Measurements from ENCODE around the gene ZBTB7B.

The ZBTB7B gene

DNA sequence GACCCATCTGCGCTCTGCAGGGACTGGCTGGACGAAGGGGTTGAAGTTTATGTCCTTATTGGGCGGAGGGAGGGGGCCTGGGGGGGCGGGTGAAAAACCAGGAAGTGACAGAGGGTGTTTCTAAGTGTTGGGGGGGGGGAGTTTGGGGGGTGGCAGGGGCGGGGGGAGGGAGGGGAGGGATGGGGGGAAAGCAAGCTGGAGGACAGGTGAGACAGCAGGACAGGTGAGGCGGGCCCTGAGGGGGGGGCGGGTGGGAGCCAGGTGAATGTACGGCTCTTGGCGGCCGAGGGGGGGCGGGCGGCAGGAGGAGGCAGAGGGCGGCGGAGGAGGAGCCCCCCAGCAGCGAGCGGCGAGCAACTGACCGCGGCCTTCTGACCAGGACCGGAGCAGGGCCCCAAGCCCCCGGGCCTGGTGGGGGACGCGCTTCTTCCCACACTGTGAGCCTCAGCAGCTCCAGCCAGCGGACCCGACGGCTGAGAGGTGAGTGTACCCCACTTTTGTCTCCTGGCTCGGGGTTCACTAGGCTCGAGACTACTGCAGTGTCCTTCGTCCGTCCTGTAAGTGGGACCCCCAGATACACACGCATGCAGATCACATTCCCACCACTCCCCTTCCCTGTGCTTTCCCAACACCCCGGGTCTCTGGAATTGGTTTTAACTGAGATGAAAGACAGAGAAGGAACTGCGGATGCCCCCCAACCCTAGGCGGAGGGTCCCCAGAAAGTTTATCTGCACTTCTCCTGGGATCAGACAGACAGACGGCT lies at the start of gene ZBTB7B:
Gene ZBTB7B, plus strand, starts transcription at position 339 of the 763 bp plus-strand sequence. CDS start 11,859 bp downstream, outside the sequence.
- FAIRE-seq, result no peak

DNA sequence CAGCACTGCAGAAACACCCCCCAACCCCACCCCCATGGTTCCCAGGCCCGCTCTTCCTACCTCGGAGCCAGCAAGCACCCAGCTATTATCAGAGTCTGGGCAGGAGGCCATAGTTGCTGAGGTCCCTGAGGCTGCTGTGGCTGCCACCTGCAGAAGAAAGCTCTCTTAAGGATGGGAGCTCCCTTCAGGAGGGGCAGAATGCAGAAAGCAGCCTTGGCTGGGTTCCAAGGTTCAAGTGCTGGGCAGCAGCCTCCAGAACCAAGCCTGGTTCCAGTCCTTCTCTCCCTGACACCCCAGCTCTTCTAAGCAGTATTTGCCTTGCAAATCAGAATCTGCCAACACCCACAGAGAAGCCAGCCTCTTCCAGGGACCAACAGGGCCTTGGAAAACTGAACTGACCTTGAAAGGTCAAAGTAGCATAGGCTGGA lies 49.0 kb upstream of the ZBTB7B start:
- no peak for FAIRE-seq

DNA sequence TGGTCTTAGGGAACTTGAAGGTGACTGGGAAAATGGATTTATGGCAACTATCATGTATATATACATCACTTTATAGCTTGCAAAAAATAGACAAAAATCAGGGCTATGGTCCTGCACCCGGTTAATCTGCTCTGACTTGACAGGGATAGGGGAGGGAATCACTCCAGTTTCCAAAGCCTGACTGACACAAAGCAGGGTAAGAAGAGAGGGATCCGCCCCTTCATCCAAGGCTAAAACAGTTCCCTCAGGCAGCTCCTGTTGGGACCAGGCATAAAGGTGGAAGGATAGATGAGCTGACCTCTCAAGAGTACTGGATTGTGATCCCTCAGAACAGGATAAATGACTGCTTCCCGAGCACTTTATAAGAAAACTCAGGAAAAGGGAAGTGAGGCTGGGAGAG lies 48.1 kb upstream of the ZBTB7B start:
- no peak for FAIRE-seq

DNA sequence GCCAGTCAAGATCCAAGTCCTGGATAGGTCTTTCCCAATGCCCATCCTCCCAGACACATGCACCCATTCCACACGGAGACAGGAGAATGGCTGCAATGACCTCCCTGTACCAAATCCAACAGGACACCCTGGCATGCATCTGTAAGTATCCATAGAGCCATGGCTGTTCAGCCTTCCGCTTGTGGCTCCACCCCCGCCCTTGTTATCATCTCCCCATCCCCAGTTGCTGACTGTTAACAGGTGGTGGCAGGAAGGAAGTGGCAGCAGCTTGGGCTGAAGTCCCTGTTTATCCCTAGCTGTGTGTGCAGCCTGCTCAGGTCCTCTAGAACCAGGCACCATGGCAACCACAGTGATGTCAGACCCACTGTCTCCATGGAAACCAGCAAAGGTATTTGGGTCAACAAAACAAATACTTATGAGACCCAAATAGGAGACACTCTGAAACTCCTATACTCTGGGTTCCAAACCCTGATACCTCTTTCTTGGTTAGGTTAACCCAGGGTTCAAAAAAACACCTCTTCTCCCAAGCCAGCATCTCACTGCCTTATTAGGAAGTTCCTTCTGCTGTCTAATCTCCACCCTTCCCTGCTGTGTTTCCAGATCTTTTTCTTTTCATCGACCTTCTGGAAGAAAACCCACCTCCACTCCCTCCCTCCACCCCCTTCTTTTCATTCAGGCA lies 47.4 kb upstream of the ZBTB7B start:
- no peak for FAIRE-seq

DNA sequence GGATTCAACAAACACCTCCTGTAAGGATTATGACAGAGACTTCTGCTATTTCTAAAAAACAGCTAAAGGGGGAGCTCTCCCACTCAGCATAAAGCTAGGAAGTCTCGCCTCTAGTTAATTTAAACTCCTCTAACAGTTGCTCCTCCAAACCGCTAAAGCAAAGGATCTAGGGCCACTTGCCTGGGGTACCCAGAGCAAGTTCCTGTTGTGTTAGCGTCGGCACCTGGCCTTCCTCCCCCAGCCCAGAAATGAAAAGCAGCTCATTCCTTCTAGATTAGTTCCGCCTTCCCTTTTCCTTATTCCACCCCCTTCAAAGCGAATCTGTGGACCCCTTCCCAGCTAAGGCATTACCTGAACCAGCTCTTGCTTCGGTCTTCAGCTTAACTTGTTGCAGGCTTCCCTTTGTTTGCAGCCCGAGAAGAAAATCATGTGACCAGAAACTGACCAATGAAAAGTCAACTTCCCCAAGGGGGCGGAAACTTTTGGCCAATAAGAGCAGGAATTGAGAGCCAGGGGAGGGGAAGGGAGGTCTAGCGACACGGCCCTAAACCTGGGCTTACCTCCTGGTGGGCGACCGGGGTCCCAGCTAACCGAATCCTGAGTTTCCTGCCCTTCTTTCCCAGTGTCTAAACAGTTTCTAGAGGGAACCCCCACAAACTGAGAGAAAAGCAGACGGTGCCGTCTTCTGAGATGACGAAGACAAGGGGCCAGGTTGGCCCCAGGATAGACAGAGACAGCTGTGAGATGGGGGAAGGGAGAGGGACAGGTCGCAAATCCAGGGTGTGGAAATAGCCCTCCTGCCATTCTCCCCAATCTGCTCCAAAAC lies 46.7 kb upstream of the ZBTB7B start, which contains the start of gene PBXIP1:
Gene PBXIP1, minus strand, starts transcription at position 382 of the 826 bp plus-strand sequence. CDS start 2,378 bp downstream, outside the sequence.
- FAIRE-seq, result peak; percentile 28

DNA sequence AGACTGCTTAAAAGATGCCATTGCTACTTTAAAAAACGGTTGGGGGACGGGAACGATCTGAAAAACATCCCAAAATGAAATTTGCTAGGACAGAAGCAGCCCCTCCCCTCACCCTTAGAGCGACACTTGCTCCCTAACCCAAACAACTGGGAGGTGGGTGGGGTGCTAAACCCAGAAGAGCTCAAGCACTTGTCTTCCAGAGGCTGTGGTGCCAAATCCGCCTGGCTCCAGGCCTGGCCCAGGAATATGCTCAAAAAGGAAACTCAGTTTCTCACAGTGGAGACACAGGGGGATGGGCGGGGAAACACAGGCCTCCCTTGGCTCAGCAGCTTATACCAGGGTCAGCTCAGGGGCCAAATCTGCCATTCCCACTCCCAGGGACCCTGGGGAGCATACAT lies 46.1 kb upstream of the ZBTB7B start:
- FAIRE-seq, result no peak

DNA sequence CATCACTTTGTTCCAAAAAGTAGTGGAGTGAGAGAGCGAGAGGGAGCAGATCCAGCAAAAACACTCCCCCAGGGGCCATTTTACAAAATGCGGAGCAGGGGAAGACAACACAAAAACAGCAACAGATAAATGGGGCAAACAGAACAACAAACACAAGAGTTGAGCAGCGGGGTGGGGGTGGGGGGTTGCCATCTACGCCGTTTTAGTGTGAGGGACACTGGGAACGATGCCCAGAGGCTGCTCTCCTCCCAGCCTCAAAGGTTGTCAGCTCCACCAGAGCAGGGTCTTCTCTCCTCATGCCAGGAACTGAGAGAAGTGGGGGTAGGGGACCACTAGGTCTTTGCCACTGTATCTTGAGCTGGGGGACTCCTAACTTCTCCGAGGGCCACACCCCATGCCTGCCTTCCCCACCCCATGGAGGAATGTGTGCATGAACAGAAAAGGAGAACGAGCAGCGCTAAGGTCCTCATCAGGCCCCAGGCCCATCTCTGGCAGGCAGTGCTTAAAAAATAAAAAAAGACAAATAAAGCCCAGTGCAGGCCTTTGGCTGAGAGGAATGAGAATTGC lies 45.4 kb upstream of the ZBTB7B start:
- FAIRE-seq, result no peak

DNA sequence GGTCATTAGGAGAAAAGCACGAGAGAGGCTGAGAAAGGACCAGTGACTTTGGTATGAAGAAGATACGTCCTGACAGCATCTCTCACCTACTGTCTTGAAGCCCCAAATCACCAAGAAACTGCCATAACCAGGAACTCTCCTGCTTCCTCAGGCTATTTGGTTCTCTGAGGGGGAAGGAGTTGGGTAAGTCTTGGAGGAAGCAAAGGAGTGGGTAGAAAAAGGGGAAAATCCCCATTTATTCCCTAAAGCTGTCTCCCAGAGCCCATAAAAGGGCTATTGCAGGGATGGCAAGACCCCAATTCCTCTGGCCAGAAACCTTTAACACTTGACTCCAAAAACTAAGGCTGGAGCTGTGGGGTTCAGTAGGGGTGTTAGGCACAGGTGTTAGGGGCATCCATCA lies 44.6 kb upstream of the ZBTB7B start:
- no peak for FAIRE-seq

DNA sequence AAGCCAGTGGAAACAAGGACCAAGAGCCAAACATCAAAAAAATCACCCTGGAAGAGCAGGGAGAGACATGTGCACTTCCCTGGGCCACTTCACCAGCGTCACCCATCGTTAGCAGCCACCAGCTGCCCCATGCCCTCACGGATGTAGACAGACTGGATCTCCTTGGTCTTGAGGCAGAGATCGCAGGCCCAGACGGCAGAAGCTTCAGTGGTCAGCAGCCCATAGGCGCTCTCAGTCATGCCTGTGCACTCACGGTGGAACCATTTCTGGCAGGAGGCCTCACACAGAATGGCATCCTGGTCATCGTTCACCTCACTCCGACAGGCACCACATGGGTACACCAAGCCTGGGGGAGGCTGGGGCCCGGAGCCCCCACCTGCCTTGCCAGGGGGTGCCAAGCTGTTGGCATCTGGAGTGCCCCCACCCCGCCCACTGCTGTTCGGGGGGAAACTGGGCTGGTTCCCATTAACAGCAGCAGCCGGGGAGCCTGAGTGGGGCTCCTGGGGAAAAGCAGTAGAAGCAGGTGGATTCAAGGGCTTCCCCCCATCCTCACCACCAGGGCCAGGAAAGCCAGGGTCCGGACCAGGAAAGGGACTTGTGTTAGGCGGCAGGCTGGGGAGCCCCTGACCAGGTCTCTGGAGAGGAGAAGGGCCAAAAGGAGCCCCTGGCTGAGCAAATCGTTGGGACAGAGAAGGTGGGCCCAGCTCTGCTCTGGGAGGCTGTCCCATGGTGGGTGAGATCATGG lies 43.7 kb upstream of the ZBTB7B start:
- FAIRE-seq, result no peak

DNA sequence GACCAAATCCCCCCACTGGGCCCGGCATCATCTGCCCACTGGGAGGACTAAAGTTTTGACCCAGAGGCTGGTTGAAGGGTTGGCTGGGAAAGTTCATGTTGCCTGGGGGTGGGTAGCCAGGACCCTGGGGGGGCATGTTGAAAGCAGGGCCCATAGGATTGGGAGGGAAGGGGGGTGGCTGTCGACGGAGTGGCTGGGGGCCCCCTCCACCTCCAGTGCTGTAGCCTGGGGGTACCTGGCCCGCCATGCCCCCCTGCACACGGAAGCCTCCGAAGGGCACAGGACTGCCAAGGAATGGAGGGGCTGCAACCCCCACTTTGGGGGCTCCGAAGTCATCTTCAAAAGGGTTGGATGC lies 43.2 kb upstream of the ZBTB7B start:
- no peak for FAIRE-seq

DNA sequence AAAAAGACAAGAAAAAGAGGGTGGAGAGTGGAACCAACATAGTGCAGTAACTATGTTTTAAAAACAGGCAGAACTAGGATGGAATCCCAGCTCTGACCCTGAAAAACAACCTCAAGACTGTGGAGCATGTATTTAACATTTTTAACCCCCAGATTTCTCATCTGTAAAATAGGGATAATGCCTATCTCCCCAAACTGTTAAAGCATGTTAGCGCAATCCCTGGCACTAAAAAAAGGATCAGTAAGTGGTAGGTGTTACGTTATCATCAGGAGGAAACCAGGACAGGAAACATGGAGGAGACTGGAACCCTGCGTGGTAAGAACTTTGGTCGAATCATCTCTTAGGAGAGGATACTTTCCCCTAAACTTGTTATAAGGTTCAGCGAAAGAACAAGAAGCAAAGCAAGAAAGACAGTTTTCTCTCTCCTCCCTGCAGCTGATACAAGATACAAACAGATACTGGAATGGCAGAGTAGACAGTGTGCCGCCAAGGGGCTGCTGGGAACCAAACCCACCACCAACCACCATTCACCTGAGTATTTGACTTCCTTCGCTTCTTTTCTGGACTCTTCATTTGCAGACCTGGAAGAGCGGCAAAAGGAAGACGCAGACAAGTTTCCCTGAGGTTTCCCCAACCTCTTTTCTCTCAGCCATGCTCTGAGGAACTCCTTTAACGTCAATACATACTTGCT lies 42.0 kb upstream of the ZBTB7B start:
- FAIRE-seq, result no peak

DNA sequence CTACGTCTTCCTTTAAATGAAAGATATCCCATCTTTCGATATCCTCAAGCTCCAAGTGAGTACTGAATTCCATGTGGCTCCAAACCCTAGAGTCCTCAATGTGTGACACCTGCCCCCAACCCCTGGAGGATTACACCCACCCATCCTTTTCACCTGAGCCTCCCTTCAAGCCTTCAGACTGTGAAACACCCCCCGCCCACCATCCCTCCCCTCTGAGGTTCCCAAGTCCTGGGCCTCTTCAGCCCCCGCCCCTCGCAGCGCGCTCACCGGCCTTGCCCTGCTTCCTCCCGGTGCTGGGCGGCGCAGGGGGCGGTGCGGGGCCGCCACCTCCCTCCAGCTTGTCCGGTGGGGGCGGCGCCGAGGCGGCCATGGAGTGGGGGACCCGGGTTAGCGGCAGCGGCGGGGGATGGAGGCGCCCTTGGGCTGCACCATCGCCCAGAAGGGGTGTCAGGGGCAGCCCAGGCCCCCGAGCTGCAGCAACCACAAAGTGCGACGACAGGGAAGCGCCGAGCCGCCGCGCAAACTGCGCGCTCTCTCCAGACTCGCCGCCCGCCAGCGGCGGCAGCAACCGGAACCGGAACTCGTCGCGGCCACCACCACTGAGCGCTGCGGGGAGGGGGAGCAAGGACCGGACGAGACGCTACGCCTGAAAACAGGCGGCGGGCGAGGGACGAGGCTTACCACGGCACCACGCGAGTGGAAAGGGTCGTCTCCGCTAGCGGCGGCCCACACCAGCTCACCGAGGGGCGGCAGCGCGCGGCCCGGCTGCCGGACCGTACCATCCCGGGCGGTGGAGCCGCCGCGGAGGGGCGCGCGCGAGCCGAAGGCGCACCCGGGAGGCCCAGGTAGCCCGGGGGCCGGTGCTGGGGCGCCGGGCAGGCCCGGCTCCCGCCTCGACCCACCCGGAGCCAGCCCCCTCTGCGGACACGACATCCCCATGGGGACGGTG lies 41.1 kb upstream of the ZBTB7B start, which contains the start of gene PYGO2:
Gene PYGO2, minus strand, starts transcription at position 576 of the 949 bp plus-strand sequence. Its CDS starts 206 bp downstream, at position 370.
- FAIRE-seq, result no peak

DNA sequence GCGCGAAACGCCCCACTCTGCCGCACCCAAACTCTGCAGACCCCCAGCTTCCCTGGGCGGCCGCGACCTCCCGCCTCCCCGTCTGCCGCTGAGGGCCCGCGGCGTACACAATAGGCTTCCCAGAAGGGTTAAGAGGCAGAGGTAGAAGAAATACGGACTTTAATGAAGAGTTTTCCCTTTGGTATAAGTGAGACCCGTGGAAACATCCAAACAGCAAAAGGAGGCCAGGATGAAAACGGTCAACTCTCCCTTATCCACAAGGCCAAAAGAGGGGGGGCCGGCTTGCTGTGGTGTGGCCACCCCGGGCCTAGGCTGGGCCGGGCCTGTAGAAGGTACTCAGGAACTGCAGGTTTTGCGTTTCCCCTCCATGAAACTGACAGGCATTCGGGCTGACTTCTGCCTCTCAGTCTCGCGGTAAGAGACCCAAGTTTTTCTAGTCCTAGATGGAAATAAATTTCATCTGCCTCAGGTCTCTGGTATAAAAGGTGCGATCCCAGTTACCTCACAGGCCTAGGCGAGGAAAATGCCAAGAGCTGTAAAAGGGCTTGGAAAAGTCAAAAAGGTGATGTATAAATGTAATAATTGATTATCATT lies 40.3 kb upstream of the ZBTB7B start:
- FAIRE-seq, result no peak

DNA sequence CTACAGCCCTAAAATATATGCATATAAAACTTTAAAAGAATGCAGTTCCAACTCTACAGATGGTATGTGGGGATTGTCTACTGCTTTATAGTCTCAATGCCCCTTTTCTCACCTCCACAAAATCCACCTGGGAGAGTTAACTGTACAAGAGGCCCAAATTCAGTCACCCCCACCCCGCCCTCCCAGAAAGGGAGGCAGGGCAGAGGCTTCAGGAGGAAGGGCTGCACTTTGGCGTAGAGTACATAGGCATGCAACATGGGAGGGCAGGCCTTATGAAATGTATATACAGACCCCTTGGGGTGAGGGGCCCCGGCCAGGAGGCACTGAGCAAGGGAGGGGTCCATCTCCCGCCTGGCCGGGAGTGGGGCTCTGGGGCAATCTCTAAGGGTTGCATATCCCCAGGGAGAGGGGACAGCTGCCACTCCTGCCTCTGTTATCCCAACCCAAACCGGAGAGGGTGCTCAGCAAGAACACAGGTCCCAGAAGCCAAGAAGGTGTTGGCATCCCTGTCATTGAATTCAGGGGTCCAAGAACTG lies 39.7 kb upstream of the ZBTB7B start:
- no peak for FAIRE-seq

DNA sequence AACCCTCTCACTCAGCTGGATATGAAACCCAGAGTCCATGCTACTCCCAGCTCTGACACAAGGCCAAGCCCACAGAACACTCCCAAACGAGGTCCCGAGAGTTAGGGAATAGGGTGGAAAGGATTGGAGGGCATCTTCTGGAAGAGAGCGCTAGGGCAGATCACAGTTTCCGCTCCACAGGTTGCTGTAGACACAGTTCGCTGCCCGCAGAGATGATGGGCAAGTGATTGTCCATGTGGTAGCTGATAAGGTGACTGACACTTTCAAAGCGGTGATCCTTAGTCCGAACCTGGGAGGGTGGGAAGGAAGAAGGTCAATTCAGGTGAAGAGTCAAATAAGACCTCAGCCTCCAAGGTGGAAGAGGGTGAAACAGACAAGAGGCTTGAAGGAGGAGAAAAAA lies 39.0 kb upstream of the ZBTB7B start:
- FAIRE-seq, result no peak

DNA sequence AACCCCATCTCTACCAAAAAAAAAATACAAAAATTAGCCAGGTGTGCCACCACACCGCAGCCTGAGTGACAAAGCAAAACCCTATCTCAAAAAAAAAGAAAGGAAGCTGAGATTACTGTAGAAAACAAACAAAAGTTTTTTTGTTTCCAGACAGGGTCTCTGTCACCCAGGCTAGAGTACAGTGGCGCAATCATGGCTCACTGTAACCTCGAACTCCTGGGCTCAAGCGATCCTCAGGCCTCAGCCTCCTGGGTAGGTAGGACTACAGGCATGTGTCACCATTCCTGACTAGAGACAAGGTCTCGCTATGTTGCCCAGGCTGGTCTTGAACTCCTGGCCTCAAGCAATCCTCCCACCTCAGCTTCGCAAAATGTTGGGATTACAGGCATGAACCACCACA lies 38.2 kb upstream of the ZBTB7B start:
- FAIRE-seq, result no peak

DNA sequence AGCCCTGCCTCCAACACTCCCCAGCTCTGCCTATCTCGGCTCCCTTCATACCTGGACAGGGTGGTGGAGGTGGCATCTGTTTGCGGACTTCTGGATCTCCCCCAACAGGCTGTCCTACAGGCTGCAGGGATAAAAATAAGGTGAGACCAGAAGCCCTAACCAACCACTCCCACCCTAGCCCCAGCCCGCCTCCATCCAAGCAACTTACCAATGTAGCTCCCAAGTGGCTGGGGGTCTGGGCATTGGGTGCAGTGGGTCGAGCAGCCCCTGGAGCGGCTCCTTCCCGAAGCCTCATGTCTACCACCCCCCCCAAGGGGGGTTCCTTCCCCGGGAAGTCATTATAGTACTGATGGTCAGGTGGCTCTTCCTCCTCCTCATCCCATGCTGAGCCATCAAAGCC lies 36.5 kb upstream of the ZBTB7B start:
- FAIRE-seq, result no peak

DNA sequence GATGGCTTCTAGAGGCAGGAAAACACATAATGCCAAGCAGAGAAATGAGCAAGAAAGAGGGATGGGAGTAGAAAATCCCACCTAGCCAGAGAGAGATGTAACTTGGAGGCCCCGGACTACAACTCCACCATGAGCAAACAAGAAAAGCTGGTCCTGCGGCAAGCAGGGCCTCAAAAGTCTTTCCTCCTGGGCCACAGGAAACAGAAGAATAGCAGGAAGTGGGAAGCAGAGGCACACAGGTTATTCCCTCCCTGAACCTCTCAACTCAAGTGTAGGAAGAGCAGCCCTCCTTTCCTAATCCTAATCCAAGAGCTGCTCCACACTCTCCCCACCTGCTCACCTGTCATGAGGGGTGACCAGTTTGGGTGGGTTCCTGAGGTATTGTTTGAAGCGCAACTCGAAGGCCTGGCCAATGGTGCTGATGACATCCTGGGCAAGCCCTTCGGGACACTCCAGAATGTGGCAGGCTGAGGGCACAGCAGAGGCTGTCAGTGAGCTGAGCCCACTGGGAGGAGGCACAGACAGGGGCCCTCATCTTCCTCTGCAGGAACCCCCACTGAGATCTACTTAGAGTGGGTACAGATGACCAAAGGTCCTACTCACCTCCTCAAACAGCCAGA lies 35.2 kb upstream of the ZBTB7B start:
- FAIRE-seq, result no peak

DNA sequence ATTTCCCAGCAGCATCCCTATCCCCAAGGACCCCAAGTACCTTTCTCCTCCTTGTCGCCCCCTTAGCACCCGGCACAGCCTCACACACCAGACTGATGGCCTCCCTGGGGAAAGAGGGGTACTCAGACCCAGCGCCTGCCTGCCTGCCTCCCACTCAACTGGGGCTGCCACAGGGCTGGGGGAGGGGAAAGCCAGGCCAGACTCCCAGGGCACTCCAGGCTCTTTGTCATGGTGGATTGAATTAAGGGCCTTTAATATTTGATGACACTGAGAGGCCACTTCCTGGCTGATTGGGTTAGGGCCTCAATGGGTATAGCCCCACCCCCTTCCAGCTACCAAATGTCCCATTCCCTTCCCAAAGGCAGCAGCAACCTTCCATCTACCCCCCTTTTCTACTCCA lies 33.9 kb upstream of the ZBTB7B start:
- no peak for FAIRE-seq

All from colon (tissue), 2 donors.